SK-N-MC (cell line): ENCODE results near the gene BCAS1.

ENCODE experiments used
- DNase-seq: peaks from one replicate; pipeline ENCODE4 v3.0.0-alpha.2; 2011; ENCODE audit warnings: low read depth, low spot score
- H3K27ac ChIP-seq: fragments of 200-600 bp; sonication (generic); 2 replicates; pipeline ENCODE4 v1.5.1; 2016; ENCODE audit warnings: mixed run types
- H3K36me3 ChIP-seq: fragments of 200-600 bp; sonication (generic); 2 replicates; pipeline ENCODE4 v1.6.1; 2017; ENCODE audit warnings: antibody characterized with exemption, low read length, mixed read lengths; ENCODE audit not compliant: insufficient read depth
- H3K4me3 ChIP-seq: fragments of 200-600 bp; sonication (generic); 2 replicates; pipeline ENCODE4 v1.5.1; 2016
- H3K9ac ChIP-seq: fragments of 200-600 bp; sonication (generic); 2 replicates; pipeline ENCODE4 v1.8.0; 2017; ENCODE audit warnings: mixed run types, mixed read lengths; ENCODE audit not compliant: insufficient read length
- H3K9me3 ChIP-seq: fragments of 200-600 bp; sonication (generic); 2 replicates; pipeline ENCODE4 v1.6.1; 2017; ENCODE audit warnings: low read depth, mild to moderate bottlenecking, antibody characterized with exemption, low read length, moderate library complexity, mixed read lengths
- EZH2 ChIP-seq: fragments of 200-600 bp; sonication (generic); IDR thresholded peaks from one replicate; pipeline ENCODE4 v1.6.1; 2017; ENCODE audit warnings: antibody characterized with exemption
- FOXP2 ChIP-seq: optimal IDR thresholded peaks from 2 replicates; pipeline ENCODE3; 2011; ENCODE audit warnings: mild to moderate bottlenecking, moderate library complexity; ENCODE audit not compliant: insufficient read depth; ENCODE audit errors: extremely low read length, control extremely low read depth
- POLR2AphosphoS5 ChIP-seq: IDR thresholded peaks from 2 replicates; pipeline ENCODE4 v1.6.1; 2012; ENCODE audit warnings: mild to moderate bottlenecking, low read depth, low read length, borderline replicate concordance

Gene BCAS1

DNA sequence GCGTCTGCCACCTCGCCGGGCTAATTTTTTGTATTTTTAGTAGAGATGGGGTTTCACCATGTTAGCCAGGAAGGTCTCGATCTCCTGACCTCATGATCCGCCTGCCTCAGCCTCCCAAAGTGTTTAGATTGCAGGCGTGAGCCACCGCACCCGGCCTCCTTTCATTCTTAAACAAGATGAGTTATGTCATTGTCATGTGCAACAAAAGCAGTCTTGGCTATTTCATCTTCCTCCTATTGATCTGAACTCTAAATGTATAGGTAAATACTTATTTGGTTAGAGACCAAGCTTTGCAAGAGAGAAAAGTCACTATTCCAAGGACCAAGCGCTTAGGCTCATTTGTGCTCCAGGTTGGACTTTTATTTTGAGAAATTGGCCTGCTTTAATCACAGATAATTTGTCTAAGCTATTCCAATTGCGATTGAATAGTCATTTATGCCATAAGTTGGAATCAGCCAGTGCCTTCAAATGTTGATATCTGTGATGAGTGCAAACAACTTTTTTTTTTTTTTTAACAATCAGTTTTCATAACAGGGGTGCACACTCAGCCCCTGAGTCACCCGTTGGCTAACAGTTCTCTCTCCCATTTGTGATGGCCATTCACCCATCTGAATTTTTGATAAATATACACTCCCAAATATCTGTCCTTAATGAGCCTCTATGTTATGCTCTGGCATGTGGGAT lies 167.3 kb downstream of the BCAS1 start:
- no peaks in the 10 kb centered on the region for H3K9me3 ChIP-seq

DNA sequence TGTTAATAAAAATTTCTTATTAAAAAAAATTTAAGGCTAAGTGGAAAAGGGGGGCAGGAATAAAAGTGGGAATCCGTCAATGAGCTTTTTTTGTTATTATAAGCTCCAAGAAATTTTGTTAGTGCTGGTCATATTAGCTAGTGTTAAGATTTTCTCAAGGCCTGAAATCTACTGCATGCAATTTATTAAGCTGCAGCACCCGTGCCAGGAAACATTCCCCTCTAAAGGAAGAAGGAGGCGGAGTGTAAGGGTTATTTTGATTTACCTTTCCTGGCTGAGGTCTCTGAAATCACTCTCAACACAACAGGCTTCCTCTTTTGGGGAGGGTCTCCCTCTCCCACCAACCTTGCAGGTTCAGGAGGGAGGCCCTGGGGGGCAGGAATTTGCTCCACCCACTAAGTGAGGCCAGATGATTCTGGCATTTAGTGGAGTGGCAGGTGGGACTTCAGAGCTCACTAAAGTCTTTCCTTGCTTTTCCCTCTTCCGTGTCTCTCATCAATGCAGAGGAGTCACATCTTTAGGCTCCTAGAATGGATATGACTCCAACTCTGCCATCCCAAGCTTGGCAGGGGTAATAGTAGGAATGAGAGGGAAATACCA lies 168.8 kb downstream of the BCAS1 start:
- no peak for DNase-seq
- Histone ChIP-seq H3K4me3 (no peak overlapping the region), H3K9me3 (no peaks in the 10 kb centered on the region), H3K36me3 (no peaks in the 10 kb centered on the region), H3K27ac (no peak overlapping the region), H3K9ac (no peak overlapping the region)
- TF ChIP-seq POLR2AphosphoS5 (no peak), EZH2 (no peak), FOXP2 (no peak)

More for the DNA sequence above, 167.3 kb downstream of the BCAS1 start:
- Histone ChIP-seq H3K9ac (no peak overlapping the region), H3K4me3 (no peak overlapping the region), H3K36me3 (no peaks in the 10 kb centered on the region), H3K27ac (no peak overlapping the region)
- DNase-seq, result no peak
- TF ChIP-seq POLR2AphosphoS5 (no peak), FOXP2 (no peak), EZH2 (no peak)

DNA sequence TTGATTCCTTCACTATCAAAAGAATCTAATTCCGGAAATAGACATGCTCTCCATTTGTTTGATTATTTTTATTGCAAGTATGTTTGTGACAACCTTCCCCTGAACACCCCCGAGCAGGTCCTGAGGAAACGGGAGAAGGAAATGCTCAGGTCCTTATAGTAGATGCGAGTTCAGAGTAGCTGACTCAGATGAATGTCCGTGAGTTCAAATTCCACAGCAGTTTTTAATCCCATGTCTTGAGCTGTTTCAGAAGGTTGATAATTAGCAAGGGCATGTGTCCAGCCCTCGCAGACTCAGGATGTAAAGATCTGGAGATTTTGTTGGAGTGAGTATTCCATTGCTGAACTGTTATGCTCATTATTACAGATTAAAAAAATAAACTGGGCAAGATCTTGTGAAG lies 169.3 kb downstream of the BCAS1 start:
- H3K9ac ChIP-seq, result no peak overlapping the region
- H3K4me3 ChIP-seq, result no peak overlapping the region
- no peaks in the 10 kb centered on the region for H3K9me3 ChIP-seq
- TF ChIP-seq FOXP2, result no peak
- TF ChIP-seq EZH2, result no peak
- no peak for TF ChIP-seq POLR2AphosphoS5
- no peak for DNase-seq
- H3K27ac ChIP-seq, result no peak overlapping the region
- H3K36me3 ChIP-seq, result no peaks in the 10 kb centered on the region

DNA sequence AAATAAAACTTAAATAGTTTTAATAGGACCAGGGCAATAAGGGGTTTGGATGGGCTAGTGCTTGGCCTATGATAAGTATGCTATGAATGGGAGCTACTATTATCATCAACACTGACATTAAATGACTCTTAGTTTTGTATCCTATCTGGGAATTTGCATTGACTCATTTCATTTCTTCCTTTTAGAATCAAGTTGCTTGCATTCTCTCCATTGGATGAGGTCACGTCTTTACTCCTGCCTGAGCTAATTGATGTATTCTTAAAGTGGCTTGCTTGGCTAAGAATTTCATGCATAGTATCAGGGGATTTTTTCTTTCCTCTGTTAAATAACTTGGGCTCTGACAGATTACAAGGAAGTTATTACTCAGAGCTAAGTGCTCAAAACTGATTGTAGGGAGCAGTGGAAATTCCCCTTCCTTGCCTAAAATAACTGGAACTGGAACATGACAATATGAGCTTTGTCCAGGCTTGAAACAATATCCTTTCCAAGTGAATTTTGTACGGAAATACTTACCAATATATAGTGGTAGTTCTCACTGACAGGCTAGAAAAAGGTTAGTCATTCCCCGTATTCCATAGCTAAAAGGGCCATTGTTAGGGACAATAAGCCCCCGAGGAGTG lies 169.9 kb downstream of the BCAS1 start:
- DNase-seq, result no peak
- TF ChIP-seq EZH2 (no peak), POLR2AphosphoS5 (no peak)
- Histone ChIP-seq H3K9me3 (no peaks in the 10 kb centered on the region), H3K36me3 (no peaks in the 10 kb centered on the region), H3K27ac (no peak overlapping the region), H3K9ac (no peak overlapping the region), H3K4me3 (no peak overlapping the region)

DNA sequence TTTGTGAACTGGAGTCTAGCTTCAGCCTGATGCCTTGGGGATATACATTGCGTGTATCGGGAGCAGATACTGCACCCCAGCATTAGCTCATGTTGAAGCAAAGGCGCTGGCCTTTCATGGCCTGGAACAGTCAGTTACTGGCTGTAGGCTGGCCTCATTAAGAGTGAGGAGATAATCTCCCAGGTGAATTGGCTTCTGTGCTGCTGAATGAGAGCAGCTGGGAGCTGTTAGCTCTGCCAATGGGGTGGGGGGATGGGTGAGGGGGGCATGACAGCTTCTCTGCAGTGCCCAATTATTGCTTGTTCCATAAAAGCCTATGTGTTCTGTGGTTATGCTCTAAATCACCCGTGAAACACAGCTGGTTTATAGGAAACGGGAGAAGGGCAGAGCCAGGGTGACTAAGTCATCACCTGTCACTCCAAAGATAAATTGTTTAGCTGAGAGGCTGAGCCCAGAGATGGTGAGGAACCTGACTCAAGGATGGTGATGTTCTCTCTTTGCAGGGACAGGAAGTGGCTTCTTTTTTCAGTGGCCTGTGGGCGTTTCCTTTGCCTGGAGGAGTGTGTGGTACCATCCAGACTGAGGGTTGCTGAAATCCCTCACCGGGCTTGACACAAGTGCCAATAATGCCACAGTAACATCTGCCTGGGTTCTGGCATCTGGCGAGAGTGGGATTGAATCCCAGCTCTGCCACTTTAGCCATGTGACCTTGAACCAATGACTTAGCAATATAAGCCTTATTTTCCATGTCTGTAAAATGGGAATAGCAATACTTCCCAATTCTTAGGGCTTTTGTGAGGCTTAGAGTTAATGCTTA lies 170.8 kb downstream of the BCAS1 start:
- no peak for TF ChIP-seq EZH2
- peak; percentile 45; the same call in 1 of the 2 replicates for TF ChIP-seq POLR2AphosphoS5
- Histone ChIP-seq H3K9ac (no peak overlapping the region), H3K27ac (no peak overlapping the region), H3K36me3 (no peaks in the 10 kb centered on the region), H3K4me3 (no peak overlapping the region), H3K9me3 (no peaks in the 10 kb centered on the region)
- DNase-seq, result peak; percentile 26

DNA sequence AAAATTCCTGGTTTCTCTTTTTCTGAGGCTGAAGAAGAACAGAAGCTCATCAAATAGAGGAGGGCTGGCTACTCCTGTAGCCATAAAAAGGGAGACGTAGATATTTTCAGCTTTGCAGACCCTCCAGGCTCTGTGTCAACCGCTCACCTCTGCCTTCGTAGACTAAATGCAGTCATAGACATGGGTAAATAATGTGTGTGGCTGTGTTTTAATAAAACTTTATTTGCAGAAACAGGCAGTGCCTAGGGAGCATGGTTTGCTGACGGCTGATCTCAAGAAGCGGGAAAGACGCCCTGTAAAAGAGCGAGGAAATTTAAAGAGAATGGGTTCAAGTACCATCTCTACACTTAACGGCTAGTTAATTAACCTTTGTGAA lies 171.8 kb downstream of the BCAS1 start:
- Histone ChIP-seq H3K9ac (no peak overlapping the region), H3K4me3 (no peak overlapping the region), H3K9me3 (no peaks in the 10 kb centered on the region), H3K27ac (no peak overlapping the region), H3K36me3 (no peaks in the 10 kb centered on the region)
- no peak for DNase-seq
- TF ChIP-seq EZH2, result no peak
- no peak for TF ChIP-seq FOXP2
- no peak for TF ChIP-seq POLR2AphosphoS5

DNA sequence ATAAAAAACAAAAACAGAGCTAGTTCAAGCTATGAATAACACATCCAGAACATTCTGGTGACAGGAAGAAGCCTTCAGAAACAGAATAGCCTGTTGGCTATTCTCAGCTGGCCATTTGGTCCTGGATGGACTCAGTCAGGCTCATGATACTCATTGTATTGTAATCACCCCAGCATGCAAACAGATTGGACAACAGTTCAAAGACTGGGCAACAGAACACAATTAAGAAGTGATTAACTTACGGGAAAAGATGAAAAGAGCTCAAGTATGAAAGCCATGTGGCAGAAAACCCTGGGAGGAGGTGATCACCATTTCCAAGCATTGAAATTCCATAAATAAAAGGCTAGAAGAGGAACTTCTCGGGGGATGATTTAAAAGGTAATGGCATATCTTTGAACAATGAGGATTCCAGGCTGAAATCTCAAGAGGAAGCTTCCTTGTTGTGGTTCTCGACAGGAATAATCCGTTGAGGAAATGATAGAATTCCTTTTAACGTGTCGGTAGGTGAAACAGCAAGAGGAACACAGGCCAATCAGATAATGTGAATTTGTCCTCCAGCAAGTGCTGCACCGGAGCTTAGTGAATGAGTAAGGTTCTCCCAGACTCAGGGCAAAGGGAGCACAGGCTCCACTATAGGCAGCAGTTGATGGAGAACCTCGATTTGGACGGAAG lies 172.4 kb downstream of the BCAS1 start:
- H3K9me3 ChIP-seq, result no peaks in the 10 kb centered on the region
- no peak overlapping the region for H3K9ac ChIP-seq
- no peak for DNase-seq
- TF ChIP-seq EZH2 (no peak), POLR2AphosphoS5 (no peak), FOXP2 (no peak)
- no peak overlapping the region for H3K27ac ChIP-seq
- H3K4me3 ChIP-seq, result no peak overlapping the region
- no peaks in the 10 kb centered on the region for H3K36me3 ChIP-seq

DNA sequence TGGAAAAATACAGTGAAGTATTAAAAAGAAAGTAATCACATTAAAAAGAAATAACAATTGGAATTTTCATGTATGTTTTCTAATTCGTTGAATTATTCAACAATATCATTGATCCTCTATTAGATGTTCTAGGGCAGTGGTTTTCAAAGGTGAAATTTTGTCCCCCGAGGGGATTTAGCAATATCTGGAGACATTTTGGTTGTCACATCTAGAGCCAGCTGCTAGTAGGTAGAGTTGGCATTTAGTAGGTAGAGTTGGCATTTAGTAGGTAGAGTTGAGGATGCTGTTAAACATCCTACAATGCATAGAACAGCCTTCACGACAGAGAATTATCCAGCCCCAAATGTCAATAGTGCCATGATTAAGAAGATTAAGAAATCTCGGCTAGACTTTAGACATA lies 173.7 kb downstream of the BCAS1 start:
- no peak for DNase-seq
- Histone ChIP-seq H3K4me3 (no peak overlapping the region), H3K27ac (no peak overlapping the region), H3K9ac (no peak overlapping the region), H3K9me3 (no peaks in the 10 kb centered on the region), H3K36me3 (no peaks in the 10 kb centered on the region)
- no peak for TF ChIP-seq FOXP2
- TF ChIP-seq EZH2, result no peak
- no peak for TF ChIP-seq POLR2AphosphoS5

DNA sequence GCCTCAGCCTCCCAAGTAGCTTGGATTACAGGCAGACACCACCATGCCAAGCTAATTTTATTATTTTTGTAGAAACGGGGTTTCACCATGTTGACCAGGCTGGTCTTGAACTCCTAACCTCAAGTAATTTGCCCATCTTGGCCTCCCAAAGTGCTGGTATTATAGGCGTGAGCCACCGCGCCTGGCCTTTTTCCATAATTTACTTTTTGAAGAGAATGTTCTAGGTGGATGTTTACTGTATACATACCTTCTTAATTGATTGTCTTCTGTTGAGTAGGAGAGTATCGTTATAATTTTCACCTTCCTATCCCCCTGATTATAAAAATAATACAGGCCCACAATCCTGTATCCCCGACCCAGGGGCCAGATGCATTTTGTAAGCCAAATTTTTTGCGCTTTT lies 174.4 kb downstream of the BCAS1 start:
- no peak for TF ChIP-seq POLR2AphosphoS5
- no peak for TF ChIP-seq EZH2
- TF ChIP-seq FOXP2, result no peak
- Histone ChIP-seq H3K4me3 (no peak overlapping the region), H3K9ac (no peak overlapping the region), H3K36me3 (no peaks in the 10 kb centered on the region), H3K9me3 (no peaks in the 10 kb centered on the region), H3K27ac (no peak overlapping the region)
- DNase-seq, result no peak
